Liver (tissue), 9 donors: Measurements from ENCODE around the gene GSTA3. TPM values are rescaled to one million over a fixed set of nuclear protein-coding genes. Genes with fewer than 3 reads are reported as not detected.
A peak's percentile ranks its signal among the peaks of the same experiment; 100 is the strongest.
"Not testable (repeated sequence)": the region's sequence is repeated elsewhere in the genome, so short reads cannot be mapped to it uniquely, and the experiment has no call there.

Source experiments
- DNase-seq: peaks from one replicate; pipeline ENCODE4 v3.0.0-alpha.2; 2017; ENCODE audit warnings: low spot score
- H3K27ac ChIP-seq, 2 donors: one replicate each; pipeline ENCODE4 v1.7.0; 2013; ENCODE audit warnings: inconsistent platforms in 2 of 2, low read length in 2 of 2, control low read depth in 1 of 2, low read depth in 1 of 2, mild to moderate bottlenecking in 1 of 2
- H3K27me3 ChIP-seq, 4 donors: one replicate each; pipeline versions ENCODE4 v1.6.1 to v1.7.0; 2013; ENCODE audit warnings: low read length in 3 of 4, inconsistent platforms in 1 of 4, mild to moderate bottlenecking in 1 of 4, moderate library complexity in 1 of 4; ENCODE audit not compliant: control insufficient read depth in 4 of 4, insufficient read depth in 4 of 4
- H3K36me3 ChIP-seq, 4 donors: one replicate each; pipeline versions ENCODE4 v1.6.1 to v1.7.0; 2013; ENCODE audit warnings: low read length in 3 of 4, mild to moderate bottlenecking in 3 of 4, low read depth in 1 of 4, moderate library complexity in 1 of 4; ENCODE audit not compliant: control insufficient read depth in 4 of 4, insufficient read depth in 3 of 4
- H3K4me1 ChIP-seq, 4 donors: one replicate each; pipeline versions ENCODE4 v1.6.1 to v1.7.0; 2013; ENCODE audit warnings: low read length in 3 of 4, mild to moderate bottlenecking in 3 of 4, moderate library complexity in 1 of 4; ENCODE audit not compliant: control insufficient read depth in 4 of 4, insufficient read depth in 4 of 4
- H3K4me3 ChIP-seq, 3 donors: one replicate each; pipeline versions ENCODE4 v1.6.1 to v1.7.0; 2013; ENCODE audit warnings: low read length in 3 of 3, control low read depth in 1 of 3, low read depth in 1 of 3, mild to moderate bottlenecking in 1 of 3
- H3K9ac ChIP-seq, 2 donors: one replicate each; pipeline ENCODE4 v1.7.0; 2013; ENCODE audit warnings: low read length in 2 of 2, mild to moderate bottlenecking in 2 of 2, moderate library complexity in 2 of 2, control low read depth in 1 of 2, low read depth in 1 of 2
- H3K9me3 ChIP-seq, 4 donors: one replicate each; pipeline versions ENCODE4 v1.6.1 to v1.7.0; 2013; ENCODE audit warnings: low read length in 3 of 4; ENCODE audit not compliant: control insufficient read depth in 4 of 4
- ATF3 ChIP-seq: IDR thresholded peaks from 2 replicates; pipeline ENCODE4 v1.6.1; 2016; ENCODE audit warnings: antibody characterized with exemption
- CTCF ChIP-seq: fragments of 150-350 bp; IDR thresholded peaks from 2 replicates; pipeline ENCODE4 v1.5.1; 2017; ENCODE audit warnings: improper control_type of control experiment, low read depth, low read length; ENCODE audit not compliant: missing input control
- EGR1 ChIP-seq, 2 donors: IDR thresholded peaks; 2 replicates each; pipeline ENCODE4 v1.6.1; 2016 to 2018; ENCODE audit warnings: antibody characterized with exemption in 2 of 2, low read depth in 2 of 2
- HNF4A ChIP-seq, 2 donors: conservative IDR thresholded peaks; 2 replicates each; pipeline ENCODE4 v1.6.1; 2016; ENCODE audit warnings: antibody characterized with exemption in 2 of 2, mild to moderate bottlenecking in 2 of 2
- HNF4G ChIP-seq: IDR thresholded peaks from 2 replicates; pipeline ENCODE4 v1.6.1; 2016; ENCODE audit warnings: antibody characterized with exemption
- MAX ChIP-seq: IDR thresholded peaks from 2 replicates; pipeline ENCODE4 v1.6.1; 2016; ENCODE audit warnings: antibody characterized with exemption
- NR2F2 ChIP-seq: IDR thresholded peaks from 2 replicates; pipeline ENCODE4 v1.6.1; 2016; ENCODE audit warnings: antibody characterized with exemption
- RAD21 ChIP-seq, 2 donors: IDR thresholded peaks; 2 replicates each; pipeline ENCODE4 v1.6.1; 2016; ENCODE audit warnings: antibody characterized with exemption in 2 of 2, mild to moderate bottlenecking in 2 of 2
- REST ChIP-seq: IDR thresholded peaks from 2 replicates; pipeline ENCODE4 v1.6.1; 2016; ENCODE audit warnings: antibody characterized with exemption, mild to moderate bottlenecking
- TAF1 ChIP-seq: conservative IDR thresholded peaks from 2 replicates; pipeline ENCODE4 v1.6.1; 2016; ENCODE audit warnings: antibody characterized with exemption, mild to moderate bottlenecking
- WGBS: extraction: QIAGEN DNeasy Blood & Tissue Kit; methylation state at CpG from one replicate; pipeline ENCODE4 v1.1.7; 2013; 5-methylcytosine and 5-hydroxymethylcytosine counted together
- polyA plus RNA-seq, 2 donors: library from polyadenylated mRNA; stranded (reverse) in 1 of 2; unstranded in 1 of 2; fragments of 200-250 nt in 1 of 2; fragments of >200 nt in 1 of 2; fragmentation: Nextera tagmentation in 1 of 2; extraction: Ambion mirVana in 1 of 2; gene quantifications; one replicate each; pipeline versions ENCODE4 v1.2.1 to v1.2.3, GENCODE V29; 2013 to 2015
- total RNA-seq, 2 donors: library from RNA; depleted of rRNA; stranded (reverse); fragments of >200 nt; gene quantifications; one replicate each; pipeline ENCODE4 v1.2.3, GENCODE V29; 2014
- donor health status: healthy.
- donor health status: healthy.
- donor health status: healthy.
- donor health status: healthy.
- donor health status: healthy.

Gene GSTA3
- total and polyA plus RNA-seq, 4 donors = not detected

- no peak for TF ChIP-seq REST
- no peak for TF ChIP-seq MAX
- TF ChIP-seq HNF4G = no peak
- TF ChIP-seq TAF1 = no peak
- TF ChIP-seq EGR1 (IDR thresholded peaks at IDR 0.05; ENCODE audit: low read depth in 2 of 2) = no peak
- Histone ChIP-seq H3K4me1 (no peaks in the 10 kb centered on the region), H3K36me3 (no peaks in the 10 kb centered on the region), H3K27me3 (no peaks in the 10 kb centered on the region), H3K9me3 (no peaks in the 10 kb centered on the region), H3K4me3 (no peak overlapping the region), H3K9ac (no peak overlapping the region), H3K27ac (no peak overlapping the region)
- 90% methylated on average over 2 of the region's 2 CpGs for WGBS
- DNase-seq = no peak
Observed at GRCh38 chr6:52908526-52908925, 972 bp downstream of the GSTA3 start.

- H3K4me3 ChIP-seq = no peak overlapping the region
- WGBS = 76% methylated on average over 6 of the region's 6 CpGs
- no peak overlapping the region for H3K27ac ChIP-seq
- no peaks in the 10 kb centered on the region for H3K4me1 ChIP-seq
- H3K36me3 ChIP-seq = no peaks in the 10 kb centered on the region
- no peaks in the 10 kb centered on the region for H3K27me3 ChIP-seq
- TF ChIP-seq CTCF = peak; percentile 7
- TF ChIP-seq HNF4A (conservative IDR thresholded peaks at IDR 0.05) = no peak
- TF ChIP-seq RAD21 (IDR thresholded peaks at IDR 0.05) = peak; percentile 40 to 60
- no peak overlapping the region for H3K9ac ChIP-seq
- no peak for DNase-seq
- no peaks in the 10 kb centered on the region for H3K9me3 ChIP-seq
Observed at GRCh38 chr6:52904562-52905279, 4.8 kb downstream of the GSTA3 start.

- no peaks in the 10 kb centered on the region for H3K36me3 ChIP-seq
- no peak overlapping the region for H3K4me3 ChIP-seq
- no peak overlapping the region for H3K9ac ChIP-seq
- no peak for DNase-seq
- no peak overlapping the region for H3K27ac ChIP-seq
- no peaks in the 10 kb centered on the region for H3K4me1 ChIP-seq
- H3K27me3 ChIP-seq = no peaks in the 10 kb centered on the region
- 92% methylated on average over 4 of the region's 4 CpGs for WGBS
- no peak for TF ChIP-seq ATF3
- TF ChIP-seq NR2F2 = no peak
- peaks cover 0 to 3% (median 0%) of the 10 kb centered on the region in 4 donors for H3K9me3 ChIP-seq
Observed at GRCh38 chr6:52900536-52900935, 9.0 kb downstream of the GSTA3 start.

- H3K9me3 ChIP-seq, H3K9ac ChIP-seq, DNase-seq, H3K36me3 ChIP-seq, H3K4me1 ChIP-seq, H3K27ac ChIP-seq, H3K4me3 ChIP-seq, H3K27me3 ChIP-seq: not testable (repeated sequence)
- WGBS = 85% methylated on average over 3 of the region's 3 CpGs
Observed at GRCh38 chr6:52895790-52896189, 13.7 kb downstream of the GSTA3 start.
